CD8-positive, alpha-beta memory T cell (primary cell): ENCODE results near the gene RAPGEF1. TPM values are rescaled to one million over a fixed set of nuclear protein-coding genes. Genes with fewer than 3 reads are reported as not detected.

Experiments
- CTCF ChIA-PET: fragments of 350-600 bp; sonication (Branson Sonifier 250); formaldehyde crosslinking; loops from one replicate; lab custom pipeline; 2021; ENCODE audit warnings: antibody characterized with exemption; lab: Charles Lee
- POLR2A ChIA-PET: fragments of 350-600 bp; sonication (Branson Sonifier 250); formaldehyde crosslinking; loops from one replicate; lab custom pipeline; 2021; ENCODE audit warnings: antibody characterized with exemption; lab: Charles Lee
- DNase-seq, 5 donors: peaks; one replicate each; pipeline versions ENCODE4 v3.0.0 to v3.0.0-alpha.2; 2020 to 2022; ENCODE audit warnings: mixed read lengths in 1 of 5
- H3K27ac ChIP-seq: one replicate; pipeline ENCODE4 v1.7.0; 2013; ENCODE audit warnings: low read depth, mild to moderate bottlenecking, low read length, moderate library complexity
- H3K27me3 ChIP-seq: 2 replicates; pipeline ENCODE4 v1.7.0; 2013; ENCODE audit warnings: low read length, mild to moderate bottlenecking; ENCODE audit not compliant: insufficient read depth, poor library complexity, severe bottlenecking
- H3K36me3 ChIP-seq: 2 replicates; pipeline ENCODE4 v1.7.0; 2013; ENCODE audit warnings: mild to moderate bottlenecking, low read length, moderate library complexity; ENCODE audit not compliant: insufficient read depth
- H3K4me1 ChIP-seq: 2 replicates; pipeline ENCODE4 v1.7.0; 2013; ENCODE audit warnings: mild to moderate bottlenecking, low read length, moderate library complexity; ENCODE audit not compliant: insufficient read depth
- H3K4me3 ChIP-seq: 2 replicates; pipeline ENCODE4 v1.7.0; 2013; ENCODE audit warnings: mild to moderate bottlenecking, low read length
- H3K9me3 ChIP-seq: 2 replicates; pipeline ENCODE4 v1.7.0; 2013; ENCODE audit warnings: mild to moderate bottlenecking, low read length
- H3K27ac Mint-ChIP-seq, 8 donors: one replicate each; pipeline ENCODE4 v1.8.0; 2020 to 2021; ENCODE audit warnings: mixed read lengths in 8 of 8, mild to moderate bottlenecking in 6 of 8, inconsistent platforms in 3 of 8, moderate library complexity in 3 of 8
- H3K27me3 Mint-ChIP-seq, 2 donors: one replicate each; pipeline ENCODE4 v1.8.0; 2020 to 2021; ENCODE audit warnings: mixed read lengths in 2 of 2, mild to moderate bottlenecking in 1 of 2, moderate library complexity in 1 of 2
- H3K36me3 Mint-ChIP-seq, 3 donors: one replicate each; pipeline ENCODE4 v1.8.0; 2020 to 2021; ENCODE audit warnings: mixed read lengths in 3 of 3, inconsistent platforms in 1 of 3, mild to moderate bottlenecking in 1 of 3
- H3K4me1 Mint-ChIP-seq, 3 donors: one replicate each; pipeline ENCODE4 v1.8.0; 2020 to 2021; ENCODE audit warnings: mixed read lengths in 3 of 3, inconsistent platforms in 1 of 3, mild to moderate bottlenecking in 1 of 3
- H3K4me3 Mint-ChIP-seq, 7 donors: one replicate each; pipeline ENCODE4 v1.8.0; 2020 to 2021; ENCODE audit warnings: mixed read lengths in 7 of 7, mild to moderate bottlenecking in 6 of 7, moderate library complexity in 4 of 7, inconsistent platforms in 2 of 7
- H3K9me3 Mint-ChIP-seq, 5 donors: one replicate each; pipeline ENCODE4 v1.8.0; 2020 to 2022; ENCODE audit warnings: mixed read lengths in 5 of 5, mild to moderate bottlenecking in 3 of 5, moderate library complexity in 2 of 5, inconsistent platforms in 1 of 5
- polyA plus RNA-seq: library from polyadenylated mRNA; unstranded; fragments of 300-500 nt; fragmentation: Illumina TruSeq; gene quantifications from one replicate; pipeline ENCODE4 v1.2.3, GENCODE V29; 2021
- total RNA-seq, 2 experiments: library from RNA; stranded (reverse); gene quantifications; one replicate each; pipeline ENCODE4 v1.2.3, GENCODE V29; 2021

RAPGEF1 gene
- total and polyA plus RNA-seq, 3 experiments from 2014 or later, result 20.1 to 148 (median 145) TPM

- H3K4me1 Mint-ChIP-seq, result no peaks in the 10 kb centered on the region
- H3K27me3 Mint-ChIP-seq, result peaks cover 14 to 49% of the 10 kb centered on the region in 2 donors
- no peaks in the 10 kb centered on the region for H3K36me3 Mint-ChIP-seq
- Histone ChIP-seq H3K4me3 (no peak overlapping the region), H3K27me3 (no peaks in the 10 kb centered on the region), H3K36me3 (no peaks in the 10 kb centered on the region), H3K9me3 (no peaks in the 10 kb centered on the region), H3K27ac (no peak overlapping the region), H3K4me1 (no peaks in the 10 kb centered on the region)
- no peak for DNase-seq
- no peak overlapping the region for H3K4me3 Mint-ChIP-seq
- ChIA-PET CTCF (no interaction called here), POLR2A (no interaction called here)
- no peak overlapping the region for H3K27ac Mint-ChIP-seq
- H3K9me3 Mint-ChIP-seq, result no peaks in the 10 kb centered on the region
These were observed 34.8 kb upstream of the RAPGEF1 start for GRCh38 chr9:131774636-131775035.

GRCh38 chr9:131773911-131774379 is 34.1 kb upstream of the RAPGEF1 start:
- Histone ChIP-seq H3K4me3 (no peak overlapping the region), H3K27me3 (no peaks in the 10 kb centered on the region), H3K27ac (no peak overlapping the region), H3K36me3 (no peaks in the 10 kb centered on the region), H3K4me1 (no peaks in the 10 kb centered on the region), H3K9me3 (no peaks in the 10 kb centered on the region)
- DNase-seq, result no peak
- CTCF ChIA-PET, result no interaction called here
- Mint-ChIP-seq H3K27ac (no peak overlapping the region), H3K9me3 (no peaks in the 10 kb centered on the region), H3K36me3 (no peaks in the 10 kb centered on the region), H3K4me1 (no peaks in the 10 kb centered on the region), H3K4me3 (no peak overlapping the region), H3K27me3 (peaks cover 12 to 46% of the 10 kb centered on the region in 2 donors)
- POLR2A ChIA-PET, result interaction anchor here (0.7 kb wide), 1 partner anchor 10 kb away, joined by 4 read pairs; no protein-coding TSS in a partner anchor

GRCh38 chr9:131772940-131773339 is 33.1 kb upstream of the RAPGEF1 start:
- Histone ChIP-seq H3K4me1 (no peaks in the 10 kb centered on the region), H3K27ac (no peak overlapping the region), H3K27me3 (no peaks in the 10 kb centered on the region), H3K36me3 (no peaks in the 10 kb centered on the region), H3K9me3 (no peaks in the 10 kb centered on the region), H3K4me3 (no peak overlapping the region)
- ChIA-PET CTCF (no interaction called here), POLR2A (interaction anchor here (0.6 kb wide), 1 partner anchor 215 kb away, joined by 4 read pairs; no protein-coding TSS in a partner anchor)
- no peaks in the 10 kb centered on the region for H3K36me3 Mint-ChIP-seq
- peaks cover 10 to 40% of the 10 kb centered on the region in 2 donors for H3K27me3 Mint-ChIP-seq
- H3K27ac Mint-ChIP-seq, result no peak overlapping the region
- no peaks in the 10 kb centered on the region for H3K4me1 Mint-ChIP-seq
- no peaks in the 10 kb centered on the region for H3K9me3 Mint-ChIP-seq
- no peak for DNase-seq
- no peak overlapping the region for H3K4me3 Mint-ChIP-seq

- Histone ChIP-seq H3K36me3 (no peaks in the 10 kb centered on the region), H3K27me3 (no peaks in the 10 kb centered on the region), H3K9me3 (no peaks in the 10 kb centered on the region), H3K27ac (no peak overlapping the region), H3K4me1 (no peaks in the 10 kb centered on the region), H3K4me3 (no peak overlapping the region)
- Mint-ChIP-seq H3K36me3 (no peaks in the 10 kb centered on the region), H3K4me1 (no peaks in the 10 kb centered on the region), H3K9me3 (no peaks in the 10 kb centered on the region), H3K4me3 (no peak overlapping the region), H3K27ac (no peak overlapping the region), H3K27me3 (peaks cover 6 to 44% of the 10 kb centered on the region in 2 donors)
- no peak for DNase-seq
- CTCF ChIA-PET, result no interaction called here
- POLR2A ChIA-PET, result no interaction called here
These were observed 31.8 kb upstream of the RAPGEF1 start for GRCh38 chr9:131771646-131772045.

- DNase-seq, result no peak
- no peak overlapping the region for H3K27ac ChIP-seq
- Mint-ChIP-seq H3K4me3 (no peak overlapping the region), H3K36me3 (no peaks in the 10 kb centered on the region), H3K27ac (no peak overlapping the region), H3K9me3 (no peaks in the 10 kb centered on the region), H3K27me3 (peaks cover 8 to 48% of the 10 kb centered on the region in 2 donors), H3K4me1 (no peaks in the 10 kb centered on the region)
- ChIA-PET POLR2A (no interaction called here), CTCF (no interaction called here)
- H3K4me3 ChIP-seq, result no peak overlapping the region
- no peaks in the 10 kb centered on the region for H3K4me1 ChIP-seq
- peaks cover 3% of the 10 kb centered on the region for H3K27me3 ChIP-seq
- no peaks in the 10 kb centered on the region for H3K36me3 ChIP-seq
- no peaks in the 10 kb centered on the region for H3K9me3 ChIP-seq
These were observed 29.5 kb upstream of the RAPGEF1 start for GRCh38 chr9:131769361-131769760.

- Histone ChIP-seq H3K36me3 (no peaks in the 10 kb centered on the region), H3K4me1 (no peaks in the 10 kb centered on the region), H3K9me3 (no peaks in the 10 kb centered on the region), H3K27ac (no peak overlapping the region), H3K4me3 (no peak overlapping the region), H3K27me3 (peaks cover 3% of the 10 kb centered on the region)
- CTCF ChIA-PET, result interaction anchor here (1.3 to 2.4 kb wide), 4 partner anchors 10 to 495 kb away, joined by 3 to 12 read pairs (median 6); no protein-coding TSS in a partner anchor
- no peak overlapping the region for H3K4me3 Mint-ChIP-seq
- no peak overlapping the region for H3K27ac Mint-ChIP-seq
- H3K36me3 Mint-ChIP-seq, result no peaks in the 10 kb centered on the region
- no peaks in the 10 kb centered on the region for H3K9me3 Mint-ChIP-seq
- no peak for DNase-seq
- H3K27me3 Mint-ChIP-seq, result peaks cover 3 to 21% of the 10 kb centered on the region in 2 donors
- POLR2A ChIA-PET, result interaction anchor here (0.6 kb wide), 1 partner anchor 9 kb away, joined by 4 read pairs; no protein-coding TSS in a partner anchor
- no peaks in the 10 kb centered on the region for H3K4me1 Mint-ChIP-seq
These were observed 24.7 kb upstream of the RAPGEF1 start for GRCh38 chr9:131764568-131764967.

- Mint-ChIP-seq H3K36me3 (no peaks in the 10 kb centered on the region), H3K9me3 (no peaks in the 10 kb centered on the region), H3K4me1 (no peaks in the 10 kb centered on the region), H3K27ac (no peak overlapping the region), H3K4me3 (no peak overlapping the region), H3K27me3 (peaks cover 3 to 24% of the 10 kb centered on the region in 2 donors)
- Histone ChIP-seq H3K9me3 (no peaks in the 10 kb centered on the region), H3K27me3 (peaks cover 6% of the 10 kb centered on the region), H3K36me3 (no peaks in the 10 kb centered on the region), H3K4me3 (no peak overlapping the region), H3K27ac (no peak overlapping the region), H3K4me1 (no peaks in the 10 kb centered on the region)
- CTCF ChIA-PET, result interaction anchor here (0.8 to 2.4 kb wide), 12 partner anchors 12 to 506 kb away, joined by 3 to 14 read pairs (median 4); no protein-coding TSS in a partner anchor
- peak; percentile 64 to 78 (median 73) for DNase-seq
- POLR2A ChIA-PET, result interaction anchor here (0.6 kb wide), 1 partner anchor 1183 kb away, joined by 3 read pairs; no protein-coding TSS in a partner anchor
These were observed 22.6 kb upstream of the RAPGEF1 start for GRCh38 chr9:131762356-131762932.

- Mint-ChIP-seq H3K4me1 (peaks cover 4 to 6% (median 5%) of the 10 kb centered on the region in 3 donors), H3K36me3 (no peaks in the 10 kb centered on the region), H3K27ac (no peak overlapping the region), H3K27me3 (peaks cover 5 to 16% of the 10 kb centered on the region in 2 donors), H3K4me3 (no peak overlapping the region), H3K9me3 (no peaks in the 10 kb centered on the region)
- Histone ChIP-seq H3K27ac (no peak overlapping the region), H3K27me3 (peaks cover 3% of the 10 kb centered on the region), H3K9me3 (no peaks in the 10 kb centered on the region), H3K4me1 (no peaks in the 10 kb centered on the region), H3K36me3 (no peaks in the 10 kb centered on the region), H3K4me3 (no peak overlapping the region)
- ChIA-PET POLR2A (interaction anchor here (1.2 kb wide), 1 partner anchor 496 kb away, joined by 3 read pairs; no protein-coding TSS in a partner anchor), CTCF (interaction anchor here (1.0 to 3.0 kb wide), 6 partner anchors 423 to 510 kb away, joined by 3 to 18 read pairs (median 5); no protein-coding TSS in a partner anchor)
- DNase-seq, result no peak
These were observed 19.3 kb upstream of the RAPGEF1 start for GRCh38 chr9:131759017-131759647.
